ENCODE measurements around the gene PLEKHA5.

DNA sequence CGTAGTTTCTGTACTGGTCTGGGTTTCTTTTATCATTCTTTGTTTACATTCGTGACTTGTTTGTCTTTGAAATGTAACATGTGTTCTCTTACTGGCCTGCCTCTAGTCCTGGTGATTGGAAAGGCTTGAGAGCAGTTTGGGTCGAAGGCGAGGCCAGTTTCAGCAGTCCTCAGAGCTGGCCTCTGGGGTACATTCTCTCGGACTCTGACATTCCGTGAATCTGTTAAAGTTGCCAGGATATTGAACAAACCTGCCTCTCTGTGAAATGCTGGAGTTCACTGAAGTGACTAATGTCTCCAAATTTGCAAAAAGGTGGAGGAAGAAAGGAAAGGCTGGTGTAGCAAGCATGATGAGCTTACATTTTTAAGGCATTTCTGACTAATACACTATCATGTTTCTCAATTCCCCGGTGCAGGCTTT, 1.5 kb downstream of the PLEKHA5 start:
- no peak for TF ChIP-seq CTCF (IDR thresholded peaks at IDR 0.05; ENCODE audit: low read depth, low read length, poor library complexity, severe bottlenecking)
- TF ChIP-seq EZH2phosphoT487 (IDR thresholded peaks at IDR 0.05; ENCODE audit: borderline replicate concordance, low read length), result no peak
